ENCODE data around the gene ARAF.

Gene ARAF

GRCh38 chrX:47558436-47558835 lies 2.6 kb upstream of the ARAF start:
- Mint-ChIP-seq H3K27me3 (no peaks in the 10 kb centered on the region), H3K4me3 (no peak overlapping the region), H3K9me3 (no peaks in the 10 kb centered on the region), H3K4me1 (peaks cover 33% of the 10 kb centered on the region), H3K27ac (peak overlapping the region in 1 of 2 donors; percentile 89)
- no peak for DNase-seq
- ATAC-seq, result no peak

GRCh38 chrX:47560179-47560933 lies 649 bp upstream of the ARAF start:
- no peaks in the 10 kb centered on the region for H3K27me3 Mint-ChIP-seq
- no peak for ATAC-seq
- peak overlapping the region; percentile 84 to 94 for H3K4me3 Mint-ChIP-seq
- no peaks in the 10 kb centered on the region for H3K9me3 Mint-ChIP-seq
- DNase-seq, result no peak
- H3K4me1 Mint-ChIP-seq, result peaks cover 45% of the 10 kb centered on the region
- peak overlapping the region; percentile 96 to 99 for H3K27ac Mint-ChIP-seq

GRCh38 chrX:47561659-47562151 lies 700 bp downstream of the ARAF start:
- DNase-seq, result no peak
- Mint-ChIP-seq H3K9me3 (no peaks in the 10 kb centered on the region), H3K27ac (peak overlapping the region in 1 of 2 donors; percentile 92), H3K27me3 (no peaks in the 10 kb centered on the region), H3K4me1 (peaks cover 37% of the 10 kb centered on the region), H3K4me3 (peak overlapping the region; percentile 84 to 94)
- no peak for ATAC-seq

- Mint-ChIP-seq H3K4me1 (peaks cover 37% of the 10 kb centered on the region), H3K4me3 (peak overlapping the region; percentile 84 to 94), H3K9me3 (no peaks in the 10 kb centered on the region), H3K27me3 (no peaks in the 10 kb centered on the region), H3K27ac (peak overlapping the region in 1 of 2 donors; percentile 82)
- DNase-seq (peak; percentile 25 to 41), ATAC-seq (no peak)
These were observed 1.7 kb downstream of the ARAF start for GRCh38 chrX:47562615-47563243.

GRCh38 chrX:47563801-47564315 lies 2.9 kb downstream of the ARAF start:
- Mint-ChIP-seq H3K4me1 (peaks cover 40% of the 10 kb centered on the region), H3K27ac (peak overlapping the region; percentile 48 to 87), H3K9me3 (no peaks in the 10 kb centered on the region), H3K4me3 (peak overlapping the region; percentile 45 to 81), H3K27me3 (no peaks in the 10 kb centered on the region)
- no peak for DNase-seq
- ATAC-seq, result no peak

- DNase-seq, result peak in 1 of 2 donors; percentile 30
- H3K4me1 Mint-ChIP-seq, result peaks cover 43% of the 10 kb centered on the region
- ATAC-seq, result peak; percentile 22
- H3K9me3 Mint-ChIP-seq, result no peaks in the 10 kb centered on the region
- H3K27ac Mint-ChIP-seq, result peak overlapping the region; percentile 48 to 59
- H3K4me3 Mint-ChIP-seq, result peak overlapping the region; percentile 45 to 81
- no peaks in the 10 kb centered on the region for H3K27me3 Mint-ChIP-seq
These were observed 3.6 kb downstream of the ARAF start for GRCh38 chrX:47564438-47565085.

GRCh38 chrX:47566841-47567240 lies 5.8 kb downstream of the ARAF start:
- no peaks in the 10 kb centered on the region for H3K9me3 Mint-ChIP-seq
- ATAC-seq (no peak), DNase-seq (no peak)
- H3K4me1 Mint-ChIP-seq, result peaks cover 48% of the 10 kb centered on the region
- no peaks in the 10 kb centered on the region for H3K27me3 Mint-ChIP-seq
- peak overlapping the region in 1 of 2 donors; percentile 74 for H3K27ac Mint-ChIP-seq
- no peak overlapping the region for H3K4me3 Mint-ChIP-seq

- ATAC-seq (peak; percentile 65), DNase-seq (peak; percentile 37 to 38)
- H3K4me3 Mint-ChIP-seq, result no peak overlapping the region
- H3K27me3 Mint-ChIP-seq, result no peaks in the 10 kb centered on the region
- H3K4me1 Mint-ChIP-seq, result peaks cover 51% of the 10 kb centered on the region
- H3K9me3 Mint-ChIP-seq, result no peaks in the 10 kb centered on the region
- no peak overlapping the region for H3K27ac Mint-ChIP-seq
These were observed 7.8 kb downstream of the ARAF start for GRCh38 chrX:47568656-47569295.

- no peak overlapping the region for H3K4me3 Mint-ChIP-seq
- H3K27ac Mint-ChIP-seq, result peak overlapping the region in 1 of 2 donors; percentile 33
These were observed 9.8 kb downstream of the ARAF start for GRCh38 chrX:47570794-47571193.

GRCh38 chrX:47571215-47571614 lies 10.2 kb downstream of the ARAF start:
- H3K27me3 Mint-ChIP-seq, result no peaks in the 10 kb centered on the region
- H3K27ac Mint-ChIP-seq, result no peak overlapping the region
- H3K4me1 Mint-ChIP-seq, result peaks cover 43% of the 10 kb centered on the region
- H3K4me3 Mint-ChIP-seq, result no peak overlapping the region
- ATAC-seq (no peak), DNase-seq (no peak)
- no peaks in the 10 kb centered on the region for H3K9me3 Mint-ChIP-seq

More at GRCh38 chrX:47570794-47571193, 9.8 kb downstream of the ARAF start:
- Mint-ChIP-seq H3K4me1 (peaks cover 43% of the 10 kb centered on the region), H3K27me3 (no peaks in the 10 kb centered on the region), H3K9me3 (no peaks in the 10 kb centered on the region)
- ATAC-seq (no peak), DNase-seq (no peak)

- Mint-ChIP-seq H3K27ac (no peak overlapping the region), H3K4me3 (no peak overlapping the region), H3K4me1 (peaks cover 39% of the 10 kb centered on the region), H3K9me3 (no peaks in the 10 kb centered on the region), H3K27me3 (no peaks in the 10 kb centered on the region)
- ATAC-seq, result no peak
- no peak for DNase-seq
These were observed 10.9 kb downstream of the ARAF start for GRCh38 chrX:47571896-47572295.

- H3K9me3 Mint-ChIP-seq, result no peaks in the 10 kb centered on the region
- H3K27me3 Mint-ChIP-seq, result no peaks in the 10 kb centered on the region
- DNase-seq (no peak), ATAC-seq (no peak)
- peak overlapping the region in 1 of 2 donors; percentile 51 for H3K27ac Mint-ChIP-seq
- peaks cover 38% of the 10 kb centered on the region for H3K4me1 Mint-ChIP-seq
- H3K4me3 Mint-ChIP-seq, result peak overlapping the region; percentile 29 to 54
These were observed 11.9 kb downstream of the ARAF start for GRCh38 chrX:47572773-47573340.

GRCh38 chrX:47573341-47574075 lies 12.5 kb downstream of the ARAF start:
- peak overlapping the region; percentile 91 to 97 for H3K27ac Mint-ChIP-seq
- no peaks in the 10 kb centered on the region for H3K27me3 Mint-ChIP-seq
- H3K4me3 Mint-ChIP-seq, result peak overlapping the region; percentile 29 to 54
- peak; percentile 8 for ATAC-seq
- no peak for DNase-seq
- H3K4me1 Mint-ChIP-seq, result peaks cover 45% of the 10 kb centered on the region
- no peaks in the 10 kb centered on the region for H3K9me3 Mint-ChIP-seq

- peak overlapping the region in 1 of 2 donors; percentile 61 for H3K4me3 Mint-ChIP-seq
- H3K9me3 Mint-ChIP-seq, result no peaks in the 10 kb centered on the region
- peaks cover 41% of the 10 kb centered on the region for H3K4me1 Mint-ChIP-seq
- no peaks in the 10 kb centered on the region for H3K27me3 Mint-ChIP-seq
- ATAC-seq (peak; percentile 44), DNase-seq (no peak)
- no peak overlapping the region for H3K27ac Mint-ChIP-seq
These were observed 13.1 kb downstream of the ARAF start for GRCh38 chrX:47574076-47574546.
